NCI-H460 (cell line): ENCODE data around the gene CACNG6. TPM values are rescaled to one million over a fixed set of nuclear protein-coding genes. Genes with fewer than 3 reads are reported as not detected.
"Not testable (repeated sequence)": the region's sequence is repeated elsewhere in the genome, so short reads cannot be mapped to it uniquely, and the experiment has no call there.

Experiments used
- DNase-seq: peaks from one replicate; pipeline ENCODE4 v3.0.0-alpha.2; 2016; ENCODE audit warnings: low read depth; ENCODE audit errors: extremely low read depth
- small RNA-seq, 2 experiments: library from RNA; depleted of rRNA; stranded (forward); fragments of <200 nt; gene quantifications; one replicate each; pipeline ENCODE3, GENCODE V24; 2014
- total RNA-seq: library from RNA; depleted of rRNA; stranded (reverse); fragments of >200 nt; shearing (Covaris generic); gene quantifications from 2 replicates; pipeline ENCODE4 v1.2.3, GENCODE V29; 2014; rRNA removed

Gene CACNG6
- total RNA-seq, 1 experiment from 2014 or later = 4.6 TPM

DNA sequence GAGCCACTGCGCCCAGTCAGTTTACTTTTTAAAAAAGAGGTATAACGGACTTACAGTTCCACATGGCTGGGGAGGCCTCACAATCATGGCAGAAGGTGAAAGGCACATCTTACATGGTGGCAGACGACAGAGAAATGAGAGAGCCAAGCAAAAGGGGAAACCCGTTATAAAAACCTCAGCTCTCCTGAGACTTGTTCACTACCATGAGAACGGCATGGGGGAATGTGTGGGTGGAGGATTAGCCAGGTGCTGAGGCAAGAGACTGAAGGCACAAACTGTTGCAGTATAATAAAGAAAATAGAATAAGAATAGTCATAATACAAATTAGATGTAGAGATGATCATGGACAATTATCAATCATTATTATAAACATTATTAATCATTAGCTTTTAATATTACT lies 45.1 kb downstream of the CACNG6 start:
- DNase-seq = not testable (repeated sequence)

DNA sequence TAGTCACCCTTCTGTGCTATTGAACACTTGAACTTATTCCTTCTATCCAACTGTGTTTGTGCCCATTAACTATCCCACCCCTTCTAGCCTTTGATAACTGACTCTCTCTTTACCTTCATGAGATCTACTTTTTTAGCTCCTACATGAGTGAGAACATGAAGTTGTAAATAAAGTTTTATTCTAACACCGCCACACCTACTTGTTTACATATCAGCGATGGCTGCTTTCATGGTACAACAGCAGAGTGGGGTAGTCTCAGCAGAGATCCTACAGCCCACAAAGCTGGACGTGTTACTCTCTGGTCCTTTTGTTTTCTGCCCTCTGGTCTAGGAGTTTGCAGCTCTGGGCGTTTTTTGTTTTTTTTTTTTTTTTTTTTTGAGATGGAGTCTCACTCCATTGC lies 48.6 kb downstream of the CACNG6 start:
- no peak for DNase-seq

DNA sequence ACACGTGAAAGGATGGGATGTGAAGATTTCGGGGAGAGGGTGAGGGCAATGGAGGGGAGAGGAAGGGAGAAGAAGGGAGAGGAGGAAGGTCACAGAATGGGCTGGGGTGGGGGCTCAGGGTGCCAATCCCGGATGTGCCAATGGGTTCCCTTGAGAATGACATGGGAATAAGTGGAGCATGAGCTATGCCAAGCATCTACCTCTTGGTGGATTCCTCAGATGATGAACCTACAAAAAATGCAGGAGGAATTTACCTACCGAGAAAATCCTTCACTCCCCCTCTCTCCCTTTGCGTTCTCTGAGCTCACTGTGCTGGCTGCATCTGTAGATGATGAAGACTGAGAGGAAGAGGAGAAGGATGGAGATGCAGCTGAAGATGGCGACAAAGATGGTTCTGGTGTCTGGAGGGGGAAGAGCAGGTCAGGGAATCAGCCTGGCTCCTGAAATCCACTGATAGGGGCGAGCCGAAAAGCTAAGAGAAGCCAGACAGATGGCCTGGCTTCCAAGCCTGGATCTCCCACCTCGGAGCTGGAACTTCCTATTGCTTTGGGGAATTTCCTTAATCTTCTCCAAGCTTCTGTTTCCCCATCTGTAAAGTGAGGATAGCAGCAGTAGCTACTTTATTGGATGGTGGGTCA lies 50.7 kb downstream of the CACNG6 start:
- DNase-seq = no peak

DNA sequence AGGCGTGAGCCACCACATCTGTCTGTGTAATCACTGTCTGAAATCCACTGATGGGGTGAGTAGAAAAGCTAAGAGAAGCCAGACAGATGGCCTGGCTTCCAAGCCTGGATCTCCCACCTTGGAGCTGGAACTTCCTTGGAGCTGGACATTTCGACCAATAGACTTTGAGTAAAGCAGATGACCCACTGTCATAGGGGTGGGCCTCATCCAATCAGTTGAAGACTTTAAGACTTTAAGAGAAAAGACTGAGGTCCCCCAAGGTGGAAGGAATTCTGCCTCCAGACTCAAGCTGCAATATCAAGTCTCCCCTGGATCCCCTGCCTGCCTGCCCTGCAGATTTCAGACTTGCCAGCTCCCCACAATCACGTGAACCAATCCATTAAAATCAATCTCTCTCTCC lies 51.6 kb downstream of the CACNG6 start:
- no peak for DNase-seq

DNA sequence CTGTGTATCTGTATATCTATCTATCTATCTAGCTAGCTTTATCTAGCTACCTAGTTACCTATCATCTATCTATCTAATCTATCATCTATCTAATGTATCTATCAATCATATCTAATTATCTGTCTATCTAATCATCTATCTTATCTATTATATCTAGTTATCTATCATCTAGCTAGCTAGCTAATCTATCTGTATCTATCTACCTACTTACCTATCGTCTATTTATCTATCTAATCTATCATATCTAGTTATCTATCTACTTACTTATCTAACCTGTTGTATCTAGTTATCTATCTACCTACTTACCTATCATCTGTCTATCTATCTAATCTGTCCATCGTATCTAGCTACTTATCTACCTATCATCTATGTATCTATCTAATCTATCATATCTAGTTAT lies 54.3 kb downstream of the CACNG6 start:
- DNase-seq = no peak

DNA sequence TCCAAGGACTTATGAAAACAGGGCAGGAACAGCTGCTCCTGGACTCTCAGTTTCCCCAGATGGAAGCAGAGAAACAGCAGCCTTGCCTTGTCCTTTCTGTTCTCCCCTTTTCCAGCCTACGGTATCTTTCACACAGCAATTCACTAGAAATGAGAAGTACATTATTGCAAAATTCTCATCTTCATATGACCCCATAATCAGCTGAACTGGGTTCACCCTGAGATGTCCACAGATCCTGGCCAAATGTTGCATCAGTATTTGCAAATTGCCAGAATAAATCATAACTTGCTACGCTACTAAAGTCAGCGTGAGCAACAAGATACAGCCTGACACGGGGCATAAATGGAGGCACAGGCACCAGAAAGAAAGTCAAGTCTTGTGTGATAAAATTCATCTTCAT lies 56.2 kb downstream of the CACNG6 start:
- DNase-seq = no peak

Small RNAs within 50 kb of the gene (small RNA-seq; reads per million reads assigned to genes)
- 0 reads per million in 2 experiments for gene AC012314.20

Other genes with a start within 250 kb of the CACNG6 start
- gene NLRP12, start 167.3 kb upstream of the CACNG6 start, total RNA-seq = not detected in 2 replicates
- 38.6 and 49.5 TPM in 2 replicates for gene MYADM, start 123.8 kb upstream of the CACNG6 start, total RNA-seq
- gene PRKCG, start 109.4 kb upstream of the CACNG6 start, total RNA-seq = 0.20 TPM in 1 of 2 replicates, not detected in the other
- gene CACNG7, start 82.4 kb upstream of the CACNG6 start, total RNA-seq = not detected in 2 replicates
- 0.58 and 0.84 TPM in 2 replicates for gene CACNG8, start 28.7 kb upstream of the CACNG6 start, total RNA-seq
- not detected in 2 replicates for gene VSTM1, start 72.3 kb downstream of the CACNG6 start, total RNA-seq
- not detected in 2 replicates for gene TARM1, start 89.7 kb downstream of the CACNG6 start, total RNA-seq
- 0.22 and 0.32 TPM in 2 replicates for gene OSCAR, start 109.2 kb downstream of the CACNG6 start, total RNA-seq
- 31.8 and 38.6 TPM in 2 replicates for gene NDUFA3, start 111.2 kb downstream of the CACNG6 start, total RNA-seq
- 8.3 and 10.2 TPM in 2 replicates for gene TFPT, start 124.0 kb downstream of the CACNG6 start, total RNA-seq
- gene PRPF31, start 124.1 kb downstream of the CACNG6 start, total RNA-seq = 28.5 and 34.1 TPM in 2 replicates
- gene CNOT3, start 146.1 kb downstream of the CACNG6 start, total RNA-seq = 12.3 and 19.2 TPM in 2 replicates
- 7.7 and 8.2 TPM in 2 replicates for gene LENG1, start 168.1 kb downstream of the CACNG6 start, total RNA-seq
- 0.30 and 0.63 TPM in 2 replicates for gene TMC4, start 181.5 kb downstream of the CACNG6 start, total RNA-seq
- 27.5 and 28.9 TPM in 2 replicates for gene MBOAT7, start 197.9 kb downstream of the CACNG6 start, total RNA-seq
- 27.3 and 38.4 TPM in 2 replicates for gene TSEN34, start 199.7 kb downstream of the CACNG6 start, total RNA-seq
- 2,109 and 2,437 TPM in 2 replicates for gene RPS9, start 209.2 kb downstream of the CACNG6 start, total RNA-seq
- gene LILRB3, start 231.4 kb downstream of the CACNG6 start, total RNA-seq = not detected in 2 replicates